IMR-90 (cell line): ENCODE measurements around the gene EEPD1. TPM values are rescaled to one million over a fixed set of nuclear protein-coding genes. Genes with fewer than 3 reads are reported as not detected.

Source experiments
- ATAC-seq: fragments of 200-7000 bp; cut with Tn5 transposase; 2 replicates; pipeline ENCODE4 v1.9.1; 2020; ENCODE audit warnings: low read depth, mild to moderate bottlenecking, moderate library complexity
- BruUV-seq: library from RNA; stranded (reverse); fragments of 400-500 nt; replicated peaks from 2 replicates; lab custom pipeline; 2021; lab: Mats Ljungman, UMichigan
- CTCF ChIA-PET: fragments of 300-600 bp; formaldehyde crosslinking; extraction: SDS; loops from one replicate; lab custom pipeline; 2021; ENCODE audit warnings: antibody characterized with exemption; lab: Yijun Ruan, JAX
- POLR2A ChIA-PET: fragments of 300-600 bp; sonication (Branson Sonifier 250); formaldehyde crosslinking; loops from one replicate; lab custom pipeline; 2022; ENCODE audit warnings: antibody characterized with exemption; ENCODE audit not compliant: unreplicated experiment; lab: Charles Lee
- DNase-seq: peaks from one replicate; pipeline ENCODE4 v3.0.0; 2013
- H2AFZ ChIP-seq: replicated peaks from 2 replicates; pipeline ENCODE3; 2013; ENCODE audit warnings: low read length, mild to moderate bottlenecking; ENCODE audit not compliant: poor library complexity
- H2AK5ac ChIP-seq: 2 replicates; pipeline ENCODE4 v1.6.1; 2013; ENCODE audit warnings: low read depth, low read length, inconsistent platforms
- H2AK9ac ChIP-seq: replicated peaks from 2 replicates; pipeline ENCODE3; 2013; ENCODE audit warnings: mild to moderate bottlenecking, low read depth, low read length, moderate library complexity; ENCODE audit not compliant: poor library complexity
- H2BK120ac ChIP-seq: 2 replicates; pipeline ENCODE4 v1.6.1; 2013; ENCODE audit warnings: low read depth, low read length, inconsistent platforms
- H2BK15ac ChIP-seq: 3 replicates; pipeline ENCODE4 v1.6.1; 2013; ENCODE audit warnings: low read depth, low read length, inconsistent platforms
- H2BK20ac ChIP-seq: 2 replicates; pipeline ENCODE4 v1.6.1; 2013; ENCODE audit warnings: low read depth, mild to moderate bottlenecking, inconsistent platforms, low read length, moderate library complexity
- H2BK5ac ChIP-seq: 2 replicates; pipeline ENCODE4 v1.6.1; 2013; ENCODE audit warnings: mild to moderate bottlenecking, low read depth, low read length, inconsistent platforms; ENCODE audit not compliant: poor library complexity, severe bottlenecking
- H3K14ac ChIP-seq: replicated peaks from 2 replicates; pipeline ENCODE4 v1.6.1; 2013; ENCODE audit warnings: low read depth, low read length, inconsistent platforms
- H3K18ac ChIP-seq: 2 replicates; pipeline ENCODE4 v1.6.1; 2013; ENCODE audit warnings: low read depth, low read length, control low read depth
- H3K23ac ChIP-seq: 2 replicates; pipeline ENCODE4 v1.6.1; 2013; ENCODE audit warnings: low read depth, low read length, inconsistent platforms
- H3K27ac ChIP-seq: 2 replicates; pipeline ENCODE4 v1.5.1; 2013; ENCODE audit warnings: mild to moderate bottlenecking, control low read depth, low read length; ENCODE audit not compliant: insufficient read depth
- H3K27me3 ChIP-seq: 2 replicates; pipeline ENCODE4 v1.6.1; 2013; ENCODE audit warnings: low read length; ENCODE audit not compliant: control insufficient read depth, insufficient read depth
- H3K36me3 ChIP-seq: 2 replicates; pipeline ENCODE4 v1.6.1; 2013; ENCODE audit warnings: low read length, mixed read lengths; ENCODE audit not compliant: control insufficient read depth, insufficient read depth
- H3K4ac ChIP-seq: 2 replicates; pipeline ENCODE4 v1.6.1; 2013; ENCODE audit warnings: low read depth, low read length, inconsistent platforms
- H3K4me1 ChIP-seq: 2 replicates; pipeline ENCODE4 v1.6.1; 2013; ENCODE audit warnings: low read length, mixed read lengths; ENCODE audit not compliant: control insufficient read depth, insufficient read depth
- H3K4me2 ChIP-seq: 2 replicates; pipeline ENCODE4 v1.6.1; 2013; ENCODE audit warnings: low read depth, mild to moderate bottlenecking, control low read depth, low read length, moderate library complexity
- H3K4me3 ChIP-seq: 2 replicates; pipeline ENCODE4 v1.5.1; 2013; ENCODE audit warnings: low read depth, mild to moderate bottlenecking, control low read depth, low read length, moderate library complexity; ENCODE audit not compliant: insufficient read depth
- H3K56ac ChIP-seq: 2 replicates; pipeline ENCODE4 v1.6.1; 2013; ENCODE audit warnings: low read length, inconsistent platforms; ENCODE audit not compliant: insufficient read depth; ENCODE audit errors: extremely low read depth
- H3K79me1 ChIP-seq, 2 experiments: 2 replicates each; pipeline ENCODE4 v1.6.1; 2013; ENCODE audit warnings: low read length in 2 of 2, inconsistent platforms in 1 of 2, low read depth in 1 of 2
- H3K9ac ChIP-seq: 2 replicates; pipeline ENCODE4 v1.6.1; 2013; ENCODE audit warnings: low read depth, low read length, control low read depth
- H3K9me1 ChIP-seq: 2 replicates; pipeline ENCODE4 v1.6.1; 2013; ENCODE audit warnings: low read length, inconsistent platforms; ENCODE audit not compliant: insufficient read depth
- H3K9me3 ChIP-seq: 2 replicates; pipeline ENCODE4 v1.6.1; 2013; ENCODE audit warnings: low read length; ENCODE audit not compliant: control insufficient read depth, insufficient read depth
- H4K20me1 ChIP-seq: 2 replicates; pipeline ENCODE4 v1.6.1; 2013; ENCODE audit warnings: low read length, inconsistent platforms; ENCODE audit not compliant: insufficient read depth
- H4K5ac ChIP-seq: 2 replicates; pipeline ENCODE4 v1.6.1; 2013; ENCODE audit warnings: mild to moderate bottlenecking, low read depth, low read length, control low read depth
- H4K8ac ChIP-seq, 2 experiments: 2 replicates each; pipeline ENCODE4 v1.6.1; 2013; ENCODE audit warnings: low read depth in 2 of 2, low read length in 2 of 2, control low read depth in 1 of 2, inconsistent platforms in 1 of 2
- H4K91ac ChIP-seq: 2 replicates; pipeline ENCODE4 v1.6.1; 2013; ENCODE audit warnings: low read depth, low read length, inconsistent platforms; ENCODE audit not compliant: insufficient read depth
- CEBPB ChIP-seq: IDR thresholded peaks from 2 replicates; pipeline ENCODE4 v1.6.1; 2012; ENCODE audit warnings: low read depth, low read length, improper control_type of control experiment
- FOS ChIP-seq: fragments of 150-350 bp; IDR thresholded peaks from 2 replicates; pipeline ENCODE4 v1.6.1; 2016; ENCODE audit warnings: low read depth, low read length
- WGBS, 2 experiments: methylation state at CpG; one replicate each; pipeline versions ENCODE4 v1.1.5 to v1.1.7; 2013; ENCODE audit warnings: missing lambda C conversion rate in 2 of 2; ENCODE audit not compliant: insufficient read length in 1 of 2; ENCODE audit errors: extremely low coverage in 2 of 2; 5-methylcytosine and 5-hydroxymethylcytosine counted together
- dilution Hi-C: fragments of 300-500 bp; cut with HindIII; formaldehyde crosslinking; loops from one replicate; pipeline ENCODE4 v1.14.3; 2018; ENCODE audit warnings: low sequenced_read_pairs; ENCODE audit not compliant: unreplicated experiment
- in situ Hi-C: fragments of 300-500 bp; cut with MboI; formaldehyde crosslinking; loops from 3 replicates; pipeline ENCODE4 v1.14.3; 2019; ENCODE audit warnings: low sequenced_read_pairs, inconsistent platforms, mixed read lengths
- intact Hi-C: fragments of 100-400 bp; cut with micrococcal nuclease; formaldehyde crosslinking; loops from 2 replicates; pipeline ENCODE4 v1.10.0; 2022
- polyA plus RNA-seq, 3 experiments: library from polyadenylated mRNA; depleted of rRNA; stranded (reverse); fragments of >200 nt; gene quantifications; 2 replicates each; pipeline ENCODE4 v1.2.3, GENCODE V29; 2012; ENCODE audit warnings: low replicate concordance in 1 of 3
- total RNA-seq: library from RNA; depleted of rRNA; stranded (reverse); fragments of >200 nt; gene quantifications from 2 replicates; pipeline ENCODE4 v1.2.3, GENCODE V29; 2012

Gene EEPD1
- total and polyA plus RNA-seq, 2 of the 4 experiments (the other 2 are of a cell fraction) = 7.3 to 15.2 TPM

GRCh38 chr7:36264123-36264801 lies 111.2 kb downstream of the EEPD1 start:
- peak overlapping the region; percentile 36; the same call in 1 of the 2 replicates for H2AK5ac ChIP-seq
- H2AK9ac ChIP-seq = no peak overlapping the region
- BruUV-seq = no TSS peak
- H4K20me1 ChIP-seq = no peaks in the 10 kb centered on the region
- H2BK15ac ChIP-seq = no peak overlapping the region
- TF ChIP-seq CEBPB = peak; percentile 50; the same call in 1 of the 2 replicates
- TF ChIP-seq FOS = no peak
- H3K36me3 ChIP-seq = no peaks in the 10 kb centered on the region; the same call in 1 of the 2 replicates
- H3K79me1 ChIP-seq = peaks cover 4 to 18% of the 10 kb centered on the region in 2 experiments; a peak in 3 of 4 replicates
- peak overlapping the region; percentile 17; the same call in 1 of the 2 replicates for H3K23ac ChIP-seq
- H3K27me3 ChIP-seq = no peaks in the 10 kb centered on the region
- H3K4me3 ChIP-seq = no peak overlapping the region
- H3K14ac ChIP-seq = peak overlapping the region; percentile 28
- peak overlapping the region; percentile 10; the same call in 1 of the 2 replicates for H3K4ac ChIP-seq
- in situ Hi-C loops (no loop called here), intact Hi-C loops (no loop called here), dilution Hi-C loops (no loop called here)
- ChIA-PET CTCF (interaction anchor here (0.7 kb wide), 1 partner anchor 136 kb away, joined by 3 read pairs; no protein-coding TSS in a partner anchor), POLR2A (no interaction called here)
- no peak overlapping the region for H2BK5ac ChIP-seq
- peak overlapping the region in 1 of 2 experiments; percentile 24; a peak in 1 of 4 replicates for H4K8ac ChIP-seq
- H4K5ac ChIP-seq = peak overlapping the region; percentile 64
- peak overlapping the region; percentile 42; the same call in 1 of the 2 replicates for H2BK120ac ChIP-seq
- no peak overlapping the region for H3K9ac ChIP-seq
- 60% methylated on average over 2 of the region's 7 CpGs; no CpG with 5 or more reads in 1 of the 2 experiments for WGBS, 2 experiments
- H2AFZ ChIP-seq = no peak overlapping the region
- no peak overlapping the region for H3K27ac ChIP-seq
- H3K9me3 ChIP-seq = no peaks in the 10 kb centered on the region
- H3K9me1 ChIP-seq = peaks cover 13% of the 10 kb centered on the region
- H3K4me2 ChIP-seq = peak overlapping the region; percentile 28
- no peak for ATAC-seq
- H3K18ac ChIP-seq = peak overlapping the region; percentile 85; the same call in 1 of the 2 replicates
- no peak overlapping the region for H2BK20ac ChIP-seq
- H4K91ac ChIP-seq = no peak overlapping the region
- peak; percentile 28 for DNase-seq
- H3K4me1 ChIP-seq = peaks cover 23% of the 10 kb centered on the region
- H3K56ac ChIP-seq = no peak overlapping the region
